K562 (cell line): ENCODE data around the gene PLCL1.

Experiments
- POLR2A ChIP-seq: fragments of 450-650 bp; conservative IDR thresholded peaks from 2 replicates; pipeline ENCODE4 v1.6.1; 2016
- TF ChIP-seq, protein P1 (sequence below): fragments of 250-450 bp; sonication (Bioruptor Pico); IDR thresholded peaks from 2 replicates; pipeline ENCODE4 v1.8.0; 2021; ENCODE audit warnings: mild to moderate bottlenecking, moderate library complexity

DNA sequence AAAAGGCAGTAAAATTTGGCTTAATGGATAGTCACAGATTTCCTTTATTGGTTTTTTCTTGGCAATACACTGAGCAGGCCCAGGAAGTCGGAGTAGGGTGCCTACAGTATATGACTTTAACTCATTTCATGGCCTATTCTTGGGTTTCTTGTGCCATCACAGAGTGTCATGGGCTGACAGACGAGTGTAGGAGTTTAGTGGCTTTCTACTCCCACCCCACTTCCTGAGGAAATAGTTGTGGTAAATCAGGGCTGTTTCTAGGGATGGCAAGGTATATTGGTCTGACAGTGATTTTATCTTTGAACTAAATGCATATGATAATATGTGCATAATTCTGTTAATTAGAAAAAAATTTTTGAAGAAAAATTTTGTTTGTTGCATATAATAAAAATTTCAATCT is 100.1 kb downstream of the PLCL1 start:
- no peak for TF ChIP-seq POLR2A
- TF ChIP-seq, protein P1, sequence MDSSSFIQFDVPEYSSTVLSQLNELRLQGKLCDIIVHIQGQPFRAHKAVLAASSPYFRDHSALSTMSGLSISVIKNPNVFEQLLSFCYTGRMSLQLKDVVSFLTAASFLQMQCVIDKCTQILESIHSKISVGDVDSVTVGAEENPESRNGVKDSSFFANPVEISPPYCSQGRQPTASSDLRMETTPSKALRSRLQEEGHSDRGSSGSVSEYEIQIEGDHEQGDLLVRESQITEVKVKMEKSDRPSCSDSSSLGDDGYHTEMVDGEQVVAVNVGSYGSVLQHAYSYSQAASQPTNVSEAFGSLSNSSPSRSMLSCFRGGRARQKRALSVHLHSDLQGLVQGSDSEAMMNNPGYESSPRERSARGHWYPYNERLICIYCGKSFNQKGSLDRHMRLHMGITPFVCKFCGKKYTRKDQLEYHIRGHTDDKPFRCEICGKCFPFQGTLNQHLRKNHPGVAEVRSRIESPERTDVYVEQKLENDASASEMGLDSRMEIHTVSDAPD (CRISPR knock-in tag) = no peak
